ENCODE measurements around the gene DNAI4.

Gene DNAI4

GRCh38 chr1:66848193-66848592 is 76.5 kb downstream of the DNAI4 start:
- DNase-seq (ENCODE audit: low read depth) = no peak
- no peak overlapping the region for H3K4me3 ChIP-seq (ENCODE audit: control insufficient read depth, low read depth, low read length)
- no peak for TF ChIP-seq CTCF (conservative IDR thresholded peaks at IDR 0.05; ENCODE audit: control insufficient read depth, insufficient read depth, low read depth, low read length)

- DNase-seq (ENCODE audit: low read depth) = no peak
- no peak for TF ChIP-seq CTCF (conservative IDR thresholded peaks at IDR 0.05; ENCODE audit: control insufficient read depth, insufficient read depth, low read depth, low read length)
- no peak overlapping the region for H3K4me3 ChIP-seq (ENCODE audit: control insufficient read depth, low read depth, low read length)
These were observed 83.7 kb downstream of the DNAI4 start for GRCh38 chr1:66840929-66841328.

- TF ChIP-seq CTCF (conservative IDR thresholded peaks at IDR 0.05; ENCODE audit: control insufficient read depth, insufficient read depth, low read depth, low read length) = no peak
- no peak overlapping the region for H3K4me3 ChIP-seq (ENCODE audit: control insufficient read depth, low read depth, low read length)
- DNase-seq (ENCODE audit: low read depth) = peak; percentile 17
These were observed 89.7 kb downstream of the DNAI4 start for GRCh38 chr1:66834926-66835325.

- peak; percentile 11 for DNase-seq (ENCODE audit: low read depth)
- H3K4me3 ChIP-seq (ENCODE audit: control insufficient read depth, low read depth, low read length) = no peak overlapping the region
- TF ChIP-seq CTCF (conservative IDR thresholded peaks at IDR 0.05; ENCODE audit: control insufficient read depth, insufficient read depth, low read depth, low read length) = no peak
These were observed 91.5 kb downstream of the DNAI4 start for GRCh38 chr1:66833112-66833511.

GRCh38 chr1:66831529-66832239 is 93.0 kb downstream of the DNAI4 start:
- TF ChIP-seq CTCF (conservative IDR thresholded peaks at IDR 0.05; ENCODE audit: control insufficient read depth, insufficient read depth, low read depth, low read length) = no peak
- peak; percentile 22 for DNase-seq (ENCODE audit: low read depth)
- no peak overlapping the region for H3K4me3 ChIP-seq (ENCODE audit: control insufficient read depth, low read depth, low read length)

- no peak for DNase-seq (ENCODE audit: low read depth)
- TF ChIP-seq CTCF (conservative IDR thresholded peaks at IDR 0.05; ENCODE audit: control insufficient read depth, insufficient read depth, low read depth, low read length) = no peak
- no peak overlapping the region for H3K4me3 ChIP-seq (ENCODE audit: control insufficient read depth, low read depth, low read length)
These were observed 99.9 kb downstream of the DNAI4 start for GRCh38 chr1:66824771-66825170.

Measured in fibroblast of mammary gland (primary cell).